Stimulated activated CD4-positive, alpha-beta T cell treated with anti-CD3 and anti-CD28 coated beads, Interleukin-4, amount 100 ng/mL, for 4 hours (primary cell): ENCODE data around the gene TSN.

Experiments
- DNase-seq, 2 experiments: peaks; one replicate each; pipeline ENCODE4 v3.0.0-alpha.2; 2020

TSN gene

DNA sequence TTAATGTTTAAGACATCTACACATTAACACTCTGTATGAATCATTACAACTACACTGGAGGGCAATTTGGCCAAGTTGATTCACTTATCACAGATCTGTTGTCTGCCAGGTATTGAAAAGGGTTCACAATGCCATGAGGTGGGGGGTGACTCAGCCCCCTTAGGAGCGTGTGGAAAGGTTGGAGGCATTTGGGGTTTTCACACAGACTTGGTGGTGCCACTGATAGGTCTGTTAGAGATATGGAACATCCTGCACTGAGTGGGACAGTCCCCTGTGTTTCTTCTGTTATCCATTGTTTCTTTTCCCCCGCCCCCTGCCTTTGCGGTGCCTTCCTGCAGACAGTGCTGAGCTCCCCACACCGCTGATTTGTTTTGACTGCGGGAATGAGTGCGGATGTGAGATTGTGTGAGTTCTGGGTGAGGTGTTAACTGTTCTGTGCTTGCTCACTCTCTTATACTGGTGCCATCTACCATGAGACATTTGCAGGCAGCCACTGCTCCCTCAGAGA is 9.3 kb upstream of the TSN start:
- no peak for DNase-seq

DNA sequence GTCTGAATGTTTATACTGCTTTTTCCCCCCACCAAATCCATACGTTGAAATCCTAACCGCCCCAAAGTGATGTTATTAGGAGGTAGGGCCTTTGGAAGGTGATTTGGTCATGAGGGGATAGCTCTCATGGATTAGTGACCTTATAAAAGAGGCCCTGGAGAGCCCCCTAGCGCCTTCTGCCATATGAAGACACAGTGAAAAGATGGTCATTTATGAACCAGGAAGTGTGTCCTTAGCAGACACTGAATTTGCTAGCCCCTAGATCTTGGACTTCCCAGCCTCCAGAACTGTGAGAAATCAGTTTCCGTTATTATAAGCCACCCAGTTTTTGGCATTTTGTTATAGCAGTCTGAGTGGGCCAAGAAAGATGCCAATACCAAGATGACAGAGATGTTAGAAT is 7.2 kb upstream of the TSN start:
- DNase-seq = no peak

DNA sequence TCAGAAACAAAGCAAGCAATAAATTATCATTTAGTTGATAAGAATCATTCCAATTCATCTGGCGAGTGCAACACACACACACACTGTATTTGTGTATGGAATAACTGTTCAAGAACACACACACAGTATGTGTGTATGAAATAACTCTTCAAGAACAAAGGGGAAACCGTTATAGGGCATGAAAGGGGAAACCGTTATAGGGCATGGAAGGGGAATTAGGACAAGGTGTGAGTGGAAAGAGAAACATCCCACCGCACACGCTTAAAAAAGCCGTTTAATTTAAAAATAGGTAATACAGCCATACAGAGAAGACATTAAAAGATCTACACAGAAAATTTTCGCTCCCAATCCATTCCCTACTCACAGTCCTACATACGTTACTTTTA is 607 bp upstream of the TSN start:
- no peak for DNase-seq

- DNase-seq = no peak
These were observed 9.3 kb downstream of the TSN start for GRCh38 chr2:121764681-121765228.

- DNase-seq = no peak
These were observed 11.2 kb downstream of the TSN start for GRCh38 chr2:121766624-121767023.

- no peak for DNase-seq
These were observed 12.8 kb downstream of the TSN start for GRCh38 chr2:121768143-121768755.

DNA sequence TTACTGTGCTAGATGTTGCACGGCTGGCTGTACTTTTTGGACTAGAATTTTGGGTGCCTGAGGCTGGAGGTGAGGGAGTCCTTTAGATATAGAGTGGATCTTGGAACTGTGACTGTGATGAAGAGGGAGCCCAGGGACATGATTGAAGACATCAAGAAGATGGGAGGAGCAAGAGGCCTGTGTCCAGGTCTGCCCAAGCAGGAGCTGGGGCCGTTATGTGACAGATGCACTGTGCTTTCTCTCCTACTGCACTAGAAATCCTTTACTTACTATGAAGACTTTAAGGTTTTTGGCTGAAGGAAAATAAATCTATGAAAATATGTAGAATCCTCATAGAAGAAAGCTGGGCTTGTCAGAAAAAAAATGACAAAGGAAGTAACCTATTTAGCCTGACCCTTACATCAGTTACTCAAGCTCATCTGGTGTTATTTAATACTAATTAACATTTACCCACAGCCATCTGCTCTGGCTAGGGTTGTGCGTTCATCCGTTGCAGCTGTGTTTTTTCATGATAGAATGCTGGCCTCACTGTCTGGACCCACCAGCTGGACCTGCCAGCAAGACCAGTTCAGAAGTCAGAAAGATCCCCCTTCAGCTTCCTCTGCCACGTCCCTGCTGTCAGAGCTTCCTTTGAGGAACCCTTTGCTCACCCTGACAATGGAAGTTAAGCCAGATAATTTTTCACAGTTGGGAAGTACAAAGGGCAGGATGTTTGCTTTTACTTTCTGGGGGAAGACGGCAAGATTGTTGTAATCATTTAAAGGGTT is 16.7 kb downstream of the TSN start:
- no peak for DNase-seq

GRCh38 chr2:121774235-121774634 is 18.8 kb downstream of the TSN start:
- no peak for DNase-seq

- DNase-seq = no peak
These were observed 20.9 kb downstream of the TSN start for GRCh38 chr2:121776361-121776760.

DNA sequence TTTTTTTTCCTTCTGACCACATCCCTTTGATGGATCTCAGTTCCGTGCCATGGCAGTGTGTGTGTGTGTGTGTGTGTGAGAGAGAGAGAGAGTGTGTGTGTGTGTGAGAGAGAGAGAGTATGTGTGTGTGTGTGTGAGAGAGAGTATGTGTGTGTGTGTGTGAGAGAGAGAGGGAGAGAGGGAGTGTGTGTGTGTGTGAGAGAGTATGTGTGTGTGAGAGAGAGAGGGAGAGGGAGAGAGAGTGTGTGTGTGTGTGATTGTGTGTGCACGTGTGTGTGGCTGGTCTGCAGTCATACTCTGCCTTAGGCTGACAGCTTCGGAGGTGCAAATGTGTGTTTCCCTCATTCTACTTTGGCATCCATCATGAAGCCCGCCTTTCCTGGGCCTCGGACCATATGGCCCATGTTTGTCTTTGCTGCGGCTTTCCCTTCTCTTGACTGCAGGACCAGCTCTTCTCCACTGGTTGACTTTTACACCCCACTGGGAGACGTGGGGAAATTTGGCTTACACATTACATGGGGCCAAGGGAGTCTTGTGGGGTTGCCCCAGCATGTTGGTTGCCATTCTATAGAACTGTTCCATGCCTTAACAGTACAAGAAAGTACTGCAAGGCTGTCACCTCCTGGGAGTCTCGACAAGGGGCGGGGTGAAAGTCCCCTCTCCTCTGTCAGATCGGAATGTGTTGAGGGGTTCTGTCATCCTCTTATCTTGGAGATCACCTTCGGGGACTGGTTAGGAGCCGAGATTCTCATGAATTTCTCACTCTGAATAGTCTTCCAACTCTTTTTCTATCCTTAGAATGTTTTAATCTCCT is 21.6 kb downstream of the TSN start:
- no peak for DNase-seq

- no peak for DNase-seq
These were observed 22.2 kb downstream of the TSN start for GRCh38 chr2:121777699-121778058.

DNA sequence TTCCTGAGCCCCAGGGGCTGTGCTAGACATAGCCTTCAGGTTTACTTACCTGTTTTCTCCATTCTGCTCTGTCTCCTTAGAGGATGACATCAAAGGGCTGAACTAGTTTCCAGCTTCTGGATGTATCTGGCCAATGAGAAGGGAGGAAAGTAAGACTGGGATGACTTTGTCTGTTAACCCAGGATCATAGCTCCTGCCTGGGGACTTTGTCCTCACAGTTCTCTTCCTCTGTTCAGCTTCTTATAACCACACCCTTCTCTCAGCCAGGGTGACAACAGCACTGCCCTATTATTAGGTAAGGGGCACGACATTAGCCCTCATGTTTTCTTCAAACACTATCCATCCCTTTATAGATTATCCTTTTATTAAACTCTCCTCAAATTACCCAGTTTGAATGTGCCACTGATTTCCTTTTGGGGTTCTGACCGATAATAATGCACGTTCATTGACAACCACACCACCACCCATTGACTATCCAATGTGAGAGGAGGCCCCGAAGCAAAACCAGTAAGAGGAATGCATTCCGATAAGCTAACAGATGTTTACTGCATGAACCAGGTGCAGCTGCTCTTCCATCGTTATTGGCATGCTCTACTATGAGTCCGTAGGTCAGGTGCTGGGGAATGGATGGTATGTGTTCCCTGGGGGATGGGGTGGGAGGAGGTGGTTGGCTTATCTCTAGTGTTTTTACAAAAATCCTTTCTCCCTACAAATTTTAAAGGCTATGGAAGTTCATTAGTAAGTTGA is 23.5 kb downstream of the TSN start:
- DNase-seq = no peak

DNA sequence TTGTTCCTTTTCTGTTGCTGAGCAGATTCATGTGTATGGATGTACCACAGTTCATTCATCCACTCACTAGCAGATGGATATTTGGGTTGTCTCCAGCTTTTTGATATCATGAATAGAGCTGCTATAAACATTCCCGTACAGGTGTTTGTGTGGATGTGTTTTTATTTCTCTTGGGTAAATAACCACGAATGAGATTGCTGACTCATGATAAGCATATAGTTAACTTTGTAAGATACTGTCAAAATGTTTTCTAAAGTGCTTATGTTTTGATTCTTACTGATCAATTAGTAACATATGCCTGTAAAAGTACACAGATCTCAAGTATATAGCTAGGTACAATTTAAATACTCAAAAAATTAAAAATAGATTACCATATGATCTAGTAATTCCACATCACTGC is 27.7 kb downstream of the TSN start:
- DNase-seq = no peak

DNA sequence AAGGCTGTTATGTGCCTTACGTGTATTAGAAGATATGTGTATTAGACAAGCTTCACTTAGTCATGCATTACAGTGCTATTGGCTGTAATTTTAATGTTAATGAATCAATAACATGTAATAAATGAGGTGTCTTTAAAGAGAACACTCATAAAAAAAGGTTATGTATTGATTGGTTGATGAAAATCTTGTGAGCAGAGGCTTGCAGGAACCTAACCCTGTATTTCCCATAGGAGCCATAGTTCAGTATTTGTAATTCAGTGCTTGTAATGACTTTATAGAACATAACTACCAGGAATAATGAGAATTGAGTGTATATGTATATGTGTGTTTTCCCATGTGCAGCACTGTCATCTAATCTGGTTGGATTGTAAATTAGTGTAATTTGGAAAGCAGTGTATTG is 33.2 kb downstream of the TSN start:
- no peak for DNase-seq

GRCh38 chr2:121790276-121790956 is 35.0 kb downstream of the TSN start:
- no peak for DNase-seq

GRCh38 chr2:121791290-121791689 is 35.8 kb downstream of the TSN start:
- no peak for DNase-seq

- no peak for DNase-seq
These were observed 36.4 kb downstream of the TSN start for GRCh38 chr2:121791801-121792221.

DNA sequence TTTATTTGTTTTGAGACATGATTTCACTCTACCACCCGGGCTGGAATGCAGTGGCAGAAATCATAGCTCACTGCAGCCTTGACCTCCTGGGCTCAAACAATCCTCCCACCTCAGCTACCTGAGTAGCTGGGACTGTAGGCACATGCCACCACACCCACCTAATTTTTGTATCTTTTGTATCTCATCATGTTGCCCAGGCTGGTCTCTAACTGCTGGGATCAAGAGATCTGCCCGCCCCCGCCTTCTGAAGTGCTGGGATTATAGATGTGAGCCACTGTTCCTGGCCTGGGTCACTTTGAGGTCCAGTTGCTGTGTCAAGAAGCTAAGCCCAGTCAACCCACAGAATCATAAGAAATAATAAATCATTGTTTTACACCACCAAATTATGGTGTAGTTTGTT is 38.4 kb downstream of the TSN start:
- no peak for DNase-seq

DNA sequence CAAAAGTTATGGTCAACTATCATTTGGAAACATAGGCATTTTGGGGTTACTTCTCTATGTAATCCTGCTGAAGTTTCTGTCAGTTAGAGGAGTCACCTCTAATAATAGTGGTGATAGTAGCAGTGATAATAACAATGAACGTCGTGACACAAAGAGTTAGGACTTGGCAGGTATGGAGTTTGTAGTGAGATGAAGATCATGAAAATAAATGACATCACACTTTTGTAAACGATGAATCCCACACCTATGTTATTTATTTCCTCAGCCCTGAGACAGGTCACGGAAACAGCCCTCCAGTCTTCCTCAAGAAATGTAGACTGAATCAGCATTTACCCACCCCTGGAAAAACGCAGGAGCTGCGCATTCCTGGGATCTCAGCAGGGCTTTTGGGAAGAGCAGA is 38.8 kb downstream of the TSN start:
- no peak for DNase-seq

DNA sequence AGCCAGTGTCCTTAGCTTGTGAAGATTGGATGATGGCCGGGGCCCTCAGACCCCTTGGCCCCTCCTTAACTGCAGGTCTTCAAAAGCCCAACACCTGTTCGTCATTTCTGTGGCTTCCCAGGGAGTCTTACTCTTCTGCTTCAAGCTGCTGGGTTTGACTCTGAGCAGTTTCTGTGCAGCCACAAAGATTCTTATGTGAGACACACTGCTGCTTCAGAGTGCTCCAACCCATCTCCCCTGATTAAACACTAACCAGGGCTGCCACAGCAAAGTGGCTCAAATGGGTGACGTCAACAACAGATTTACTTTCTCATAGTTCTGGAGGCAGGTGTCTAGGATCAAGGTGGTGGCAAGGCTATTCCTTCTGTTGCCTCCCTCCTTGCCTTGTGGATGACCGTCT is 40.8 kb downstream of the TSN start:
- no peak for DNase-seq

DNA sequence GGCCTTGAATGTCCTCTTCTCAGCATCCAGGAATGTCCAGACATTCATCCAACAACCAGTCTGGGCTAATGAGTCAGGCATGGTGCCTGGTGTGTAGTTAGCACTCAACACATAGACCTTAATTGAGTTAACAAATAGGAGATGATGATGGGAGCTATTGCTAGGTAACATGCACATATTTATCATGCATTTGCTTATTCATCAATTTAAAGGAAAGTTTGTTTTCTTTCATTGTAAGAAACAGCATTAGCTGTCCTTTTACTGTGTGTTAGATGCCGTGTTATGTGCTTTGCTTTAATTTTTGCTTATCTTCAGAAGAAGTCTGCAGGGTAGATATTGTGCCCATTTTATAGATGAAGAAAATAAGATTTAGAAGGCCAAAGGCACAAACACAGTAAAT is 43.2 kb downstream of the TSN start:
- DNase-seq = no peak

DNA sequence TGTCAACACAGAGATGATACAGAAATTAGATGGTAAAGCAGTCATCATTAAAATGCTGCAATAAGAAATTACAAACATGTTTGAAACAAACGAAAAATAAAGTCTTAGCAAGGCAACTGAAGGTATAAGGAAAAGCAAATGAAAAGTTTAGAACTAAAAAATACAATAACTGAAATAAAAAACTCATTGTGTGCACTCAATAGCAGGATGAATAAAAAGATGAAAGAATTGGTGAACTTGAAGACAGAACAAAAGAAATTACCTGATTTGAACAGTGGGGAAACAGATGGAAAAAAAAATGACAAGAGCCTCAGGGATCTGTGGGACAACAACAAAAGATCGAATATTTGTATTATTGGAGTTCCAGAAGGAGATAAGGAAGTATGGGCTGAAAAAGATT is 46.5 kb downstream of the TSN start:
- DNase-seq = no peak
